GM19351 (cell line): ENCODE measurements around the gene ANXA2.
A peak's percentile ranks its signal among the peaks of the same experiment; 100 is the strongest.
"Not testable (repeated sequence)": the region's sequence is repeated elsewhere in the genome, so short reads cannot be mapped to it uniquely, and the experiment has no call there.

Experiments
- ATAC-seq: cut with Tn5 transposase; IDR thresholded peaks from one replicate; pipeline ENCODE4 v1.9.1; 2021; ENCODE audit warnings: mild to moderate bottlenecking, moderate library complexity; ENCODE audit not compliant: unreplicated experiment

Gene ANXA2

GRCh38 chr15:60397772-60398445, at the start of gene ANXA2:
ANXA2 (minus strand) TSS chr15:60397986; CDS start chr15:60386075, 11,911 bp downstream.
- ATAC-seq, result peak; percentile 63

DNA sequence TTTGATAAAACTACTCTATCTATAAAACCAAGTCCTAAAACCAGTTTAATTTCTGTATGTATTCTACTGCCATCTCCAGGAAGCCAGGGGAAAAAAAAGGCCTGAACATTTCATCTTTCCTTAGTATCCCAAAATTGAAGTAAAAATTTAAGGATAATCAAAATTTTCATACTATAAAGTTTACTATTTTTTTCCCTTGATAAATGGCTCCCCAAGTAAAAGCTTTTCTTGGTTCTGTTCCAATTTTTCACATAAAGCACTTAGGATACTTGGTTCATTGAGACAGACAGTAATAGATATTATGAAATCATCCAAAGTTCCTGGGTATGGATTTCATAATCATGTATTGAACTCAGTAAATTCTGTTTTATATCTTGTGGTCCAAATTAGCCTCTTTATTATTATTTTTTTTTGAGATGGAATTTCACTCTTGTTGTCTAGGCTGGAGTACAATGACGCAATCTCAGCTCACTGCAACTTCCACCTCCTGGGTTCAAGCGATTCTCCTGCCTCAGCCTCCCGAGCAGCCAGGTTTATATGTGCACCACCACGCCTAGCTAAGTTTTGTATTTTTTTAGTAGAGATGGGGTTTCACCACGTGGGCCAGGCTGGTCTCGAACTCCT, 46.6 kb upstream of the ANXA2 start:
- no peak for ATAC-seq

DNA sequence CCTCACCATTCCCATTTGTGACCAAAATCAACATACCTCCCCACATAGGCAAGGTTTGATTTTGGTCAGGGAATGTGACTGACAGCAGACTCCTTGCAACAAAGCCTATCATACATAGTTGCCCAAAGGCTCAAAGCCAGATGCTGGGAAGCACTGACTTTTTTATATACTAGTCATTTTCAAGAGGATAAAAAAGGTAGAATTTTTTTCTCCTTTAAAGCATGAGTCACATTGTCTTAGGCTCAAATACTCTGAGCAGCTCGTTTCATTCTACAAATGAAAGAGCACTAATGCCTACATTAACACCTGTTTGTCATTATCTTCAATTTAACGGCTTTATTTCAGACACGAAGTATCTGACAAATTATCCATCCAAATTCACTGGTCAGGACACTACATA, 45.0 kb upstream of the ANXA2 start:
- no peak for ATAC-seq

DNA sequence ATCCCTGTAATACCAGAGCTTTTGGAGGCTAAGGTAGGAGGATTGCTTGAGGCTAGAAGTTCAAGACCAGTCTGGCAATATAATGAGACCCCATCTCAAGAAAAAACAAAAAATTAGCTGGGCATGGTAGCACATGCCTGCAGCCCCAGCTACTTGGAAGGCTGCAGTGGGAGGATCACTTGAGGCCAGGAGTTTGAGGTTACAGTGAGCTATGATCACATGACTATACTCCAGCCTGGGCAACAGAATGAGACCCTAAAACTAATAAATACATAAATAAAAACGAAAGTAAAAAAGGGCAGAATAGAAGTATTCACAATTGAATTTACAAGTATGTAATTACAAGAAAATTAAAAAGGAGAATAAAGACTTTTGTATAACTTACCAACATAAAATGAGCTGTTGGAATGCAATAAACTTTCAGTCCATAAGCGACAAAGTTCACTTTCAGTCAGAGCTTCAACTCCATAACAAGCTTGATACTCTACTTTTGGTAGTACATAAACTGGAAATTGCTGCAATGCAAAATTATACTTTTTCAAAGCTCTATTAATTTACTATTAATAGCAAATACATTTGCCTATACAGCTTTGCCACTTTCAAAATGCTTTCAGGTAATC, 44.4 kb upstream of the ANXA2 start:
- no peak for ATAC-seq

DNA sequence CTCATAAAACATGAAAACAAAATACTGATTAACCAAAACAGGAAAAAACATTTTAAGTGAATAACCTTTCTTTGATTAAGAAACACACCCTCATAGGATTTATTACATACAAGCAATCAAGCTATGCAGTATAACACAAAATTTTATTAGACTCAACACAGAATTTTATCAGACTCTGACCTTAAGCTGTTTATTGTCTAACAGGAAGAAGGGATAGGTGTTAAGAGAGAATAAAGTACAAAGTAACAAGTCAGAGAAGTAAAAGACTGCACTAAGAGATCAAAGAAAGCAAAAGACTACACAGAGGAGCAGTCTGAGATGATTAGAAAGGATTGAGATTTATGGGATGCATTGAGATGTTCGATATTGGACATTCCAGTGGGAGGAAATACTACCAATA, 43.5 kb upstream of the ANXA2 start:
- ATAC-seq, result no peak

- no peak for ATAC-seq
Measured at GRCh38 chr15:60438646-60439045, 40.9 kb upstream of the ANXA2 start.

- no peak for ATAC-seq
Measured at GRCh38 chr15:60428935-60429334, 31.1 kb upstream of the ANXA2 start.

GRCh38 chr15:60426870-60427508, 29.2 kb upstream of the ANXA2 start:
- ATAC-seq, result no peak

DNA sequence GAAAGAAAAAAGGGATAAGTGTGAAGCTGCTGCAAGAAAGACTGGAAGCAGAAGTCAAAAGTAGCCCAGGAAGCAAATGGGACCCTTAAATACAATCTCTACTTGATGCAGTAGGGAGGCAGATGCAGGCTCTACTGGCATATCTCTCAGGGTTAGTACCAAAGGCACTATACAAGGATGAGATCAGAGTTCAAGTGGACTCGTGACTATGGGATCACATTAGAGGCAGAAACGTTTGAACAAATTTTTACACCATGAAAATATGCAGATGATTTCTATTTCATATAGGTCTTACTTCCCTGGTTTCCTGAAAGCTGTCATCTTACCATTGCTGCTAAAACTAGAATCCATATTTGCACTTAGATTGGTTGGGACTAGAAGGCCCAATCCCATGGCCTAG, 27.7 kb upstream of the ANXA2 start:
- no peak for ATAC-seq

DNA sequence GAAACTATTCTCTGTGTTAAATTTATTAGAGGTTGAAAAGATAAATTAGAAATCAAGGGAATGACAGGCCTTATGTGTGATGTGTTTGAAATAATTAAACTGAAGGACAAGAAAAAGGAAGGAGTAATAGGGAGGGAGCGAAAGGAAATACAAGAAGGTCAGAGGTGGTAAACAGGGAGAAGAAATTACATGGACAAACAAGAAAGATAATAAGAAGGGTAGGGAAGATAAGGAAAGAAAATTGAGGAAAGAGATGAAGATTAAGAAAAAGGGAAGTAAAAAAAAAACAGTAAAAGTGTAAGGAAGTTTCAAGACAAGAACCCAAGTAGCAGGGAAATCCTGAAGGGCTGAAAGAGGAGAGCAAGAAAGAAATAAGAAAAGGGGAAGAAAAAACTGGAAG, 26.2 kb upstream of the ANXA2 start:
- ATAC-seq, result no peak

- ATAC-seq, result no peak
Measured at GRCh38 chr15:60423537-60423936, 25.8 kb upstream of the ANXA2 start.

GRCh38 chr15:60421544-60421943, 23.8 kb upstream of the ANXA2 start:
- no peak for ATAC-seq

DNA sequence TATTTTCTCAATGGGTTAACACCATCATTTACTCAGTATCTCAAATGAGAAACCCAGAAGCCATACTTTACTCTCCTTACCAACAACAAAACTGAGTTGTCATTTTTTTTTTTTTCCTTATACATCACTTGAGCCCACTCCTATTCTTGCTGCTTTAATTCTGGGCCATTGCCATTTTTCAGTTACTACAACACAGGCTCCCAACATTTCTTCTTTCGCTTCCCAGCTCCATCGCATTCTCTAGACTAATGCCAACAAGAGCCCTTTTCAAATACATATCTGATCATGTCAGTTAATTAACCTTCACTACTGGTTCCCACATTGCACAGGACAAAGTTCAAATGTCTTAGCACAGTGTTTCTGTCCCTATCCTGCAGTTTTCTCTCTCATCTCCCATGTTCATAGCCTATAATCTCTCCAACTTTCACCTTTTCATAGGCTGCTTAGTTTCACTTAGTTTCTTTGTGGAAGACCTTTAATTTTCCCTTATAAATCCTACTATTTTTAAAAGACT, 22.5 kb upstream of the ANXA2 start:
- ATAC-seq, result no peak

DNA sequence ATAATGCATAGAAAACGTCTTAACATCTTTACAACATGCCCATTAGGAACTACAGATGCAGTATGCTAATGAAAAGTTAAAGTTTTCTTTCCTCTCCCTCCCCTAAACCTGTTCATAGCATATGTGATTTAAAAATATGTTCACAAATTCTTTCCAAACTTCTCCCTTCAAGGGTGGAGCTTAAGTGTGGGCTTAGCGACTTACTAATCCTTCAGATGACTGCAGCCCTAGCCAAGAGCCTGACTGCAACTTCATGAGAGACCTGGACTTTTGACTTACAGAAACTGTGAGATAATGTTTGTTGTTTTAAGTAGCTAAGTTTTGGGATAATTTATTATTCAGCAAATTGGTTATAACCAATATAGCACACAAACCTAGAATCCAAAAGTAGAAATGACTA, 22.0 kb upstream of the ANXA2 start:
- no peak for ATAC-seq

- ATAC-seq, result no peak
Measured at GRCh38 chr15:60418096-60418495, 20.3 kb upstream of the ANXA2 start.

DNA sequence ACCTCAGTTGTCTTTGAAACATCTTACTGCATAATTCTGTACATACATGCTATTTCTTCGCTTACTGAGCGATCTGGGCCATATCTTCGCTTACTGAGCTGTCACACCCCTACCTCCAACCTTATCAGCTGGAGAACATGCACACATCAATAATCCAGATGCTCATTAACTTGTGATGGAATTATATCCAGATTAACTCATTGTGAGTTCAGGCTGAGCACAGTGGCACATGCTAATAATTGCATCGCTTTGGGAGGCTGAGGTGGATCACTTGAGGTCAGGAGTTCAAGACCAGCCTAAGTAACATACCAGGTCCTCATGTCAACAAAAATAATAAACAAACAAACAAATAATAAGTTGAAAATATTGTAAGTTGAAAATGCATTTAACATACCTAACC, 19.3 kb upstream of the ANXA2 start:
- ATAC-seq, result no peak

GRCh38 chr15:60416484-60416883, 18.7 kb upstream of the ANXA2 start:
- ATAC-seq, result no peak

DNA sequence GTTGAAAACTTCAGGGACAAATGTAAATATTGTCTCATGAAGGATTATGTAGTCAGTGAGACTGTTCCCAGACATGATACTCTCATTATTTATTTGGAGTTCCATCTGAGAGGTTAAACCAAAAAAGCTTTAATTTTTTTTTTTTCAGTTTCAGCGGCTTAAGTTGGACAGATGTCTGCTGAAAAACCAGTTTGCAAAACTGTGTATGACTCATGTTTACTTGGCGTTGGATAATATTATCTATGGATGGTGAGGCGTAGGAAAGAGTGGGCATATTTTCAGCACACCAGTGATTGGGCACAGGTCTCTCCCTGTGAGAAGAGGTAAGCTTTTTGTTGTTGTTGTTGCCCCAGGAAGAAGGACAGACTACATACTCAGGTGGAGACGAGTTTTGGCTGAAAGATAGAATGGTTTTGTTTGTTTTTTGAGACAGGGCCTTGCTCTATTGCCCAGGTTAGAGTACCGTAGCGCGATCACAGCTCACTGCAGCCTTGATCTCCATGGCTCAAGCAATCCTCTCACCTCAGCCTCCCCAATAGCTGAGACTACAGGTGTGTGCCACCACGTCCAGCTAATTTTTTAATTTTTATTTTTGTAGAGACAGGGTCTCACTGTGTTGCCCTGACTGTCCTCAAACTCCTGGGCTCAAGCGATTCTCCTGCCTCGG, 16.4 kb upstream of the ANXA2 start:
- ATAC-seq, result no peak

DNA sequence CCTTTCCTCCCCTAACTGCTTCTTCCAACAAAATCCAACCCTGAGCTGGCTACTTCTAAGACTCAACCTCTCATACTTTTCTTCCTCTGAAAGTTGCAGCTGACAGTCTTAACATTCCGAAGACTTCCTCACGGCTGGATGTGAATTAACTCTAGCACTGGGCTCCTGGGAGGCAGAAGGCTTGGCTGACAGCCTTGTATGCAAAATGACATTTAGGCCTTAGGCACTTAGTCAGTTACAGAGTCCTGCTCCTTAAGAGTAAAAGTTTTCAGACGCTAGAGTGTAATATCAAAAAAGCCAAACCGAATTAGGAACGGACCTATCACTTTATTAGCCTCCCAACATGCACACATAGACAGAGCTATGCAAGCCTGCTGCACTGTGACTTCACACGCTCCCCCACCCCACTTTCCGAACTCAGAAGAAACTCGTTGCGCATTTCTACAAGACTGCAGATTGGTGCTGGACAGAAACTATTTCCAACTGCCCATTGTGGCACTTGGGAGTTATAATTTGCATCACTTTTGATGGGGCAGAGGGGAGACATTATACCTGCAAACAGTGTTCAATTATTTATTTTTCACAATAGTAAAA, 15.5 kb upstream of the ANXA2 start:
- ATAC-seq, result no peak

DNA sequence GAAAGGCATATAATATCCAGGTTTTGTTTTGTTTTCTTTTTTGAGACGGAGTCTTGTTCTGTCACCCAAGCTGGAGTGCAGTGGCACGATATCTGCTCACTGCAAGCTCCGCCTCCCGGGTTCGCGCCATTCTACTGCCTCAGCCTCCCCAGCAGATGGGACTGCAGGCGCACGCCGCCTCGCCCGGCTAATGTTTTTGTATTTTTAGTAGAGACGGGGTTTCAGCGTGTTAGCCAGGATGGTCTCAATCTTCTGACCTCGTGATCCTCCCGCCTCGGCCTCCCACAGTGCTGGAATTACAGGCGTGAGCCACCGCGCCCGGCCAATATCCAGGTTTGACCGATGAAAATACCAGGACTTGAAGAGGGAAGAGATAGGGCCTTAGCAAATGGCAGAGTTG, 15.0 kb upstream of the ANXA2 start:
- ATAC-seq, result not testable (repeated sequence)
